GM12872 (cell line): ENCODE data around the gene PRDX5.

Source experiments
- CTCF ChIP-seq: IDR thresholded peaks from 3 replicates; pipeline ENCODE4 v1.5.1; 2011; ENCODE audit warnings: low read depth, mild to moderate bottlenecking, low read length, moderate library complexity; ENCODE audit not compliant: insufficient read depth

PRDX5 gene

DNA sequence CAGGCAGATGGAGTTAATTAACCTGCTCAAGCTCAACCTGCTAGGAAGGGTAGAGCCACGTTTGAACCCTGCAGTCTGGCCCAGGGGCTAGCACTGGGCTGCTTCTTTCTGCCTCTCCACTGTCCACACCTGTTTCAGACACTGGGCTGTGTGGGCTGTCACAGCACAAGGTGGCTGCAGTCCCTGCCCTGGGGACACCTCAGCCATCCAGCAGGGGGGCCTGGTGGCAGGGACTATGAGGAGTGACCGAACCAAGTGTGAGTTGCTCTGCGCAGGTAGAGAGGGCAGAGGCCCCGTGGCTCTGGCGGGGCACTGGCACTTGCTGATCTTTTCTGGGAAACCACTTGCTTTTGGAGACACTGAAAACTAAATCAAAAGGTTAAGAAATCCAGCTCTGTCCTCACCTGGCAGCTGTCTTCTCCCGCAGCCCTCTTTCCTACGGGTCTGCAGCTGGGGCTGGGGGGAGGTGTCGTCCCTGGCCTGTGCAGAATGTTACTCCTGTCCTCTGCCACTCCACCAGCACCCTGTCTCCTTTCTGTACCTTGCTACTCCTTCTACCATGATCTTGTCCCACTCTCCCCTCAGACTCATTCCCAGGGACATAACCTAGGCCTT lies 39.2 kb upstream of the PRDX5 start:
- no peak for TF ChIP-seq CTCF

- no peak for TF ChIP-seq CTCF
These were observed 35.8 kb upstream of the PRDX5 start for GRCh38 chr11:64281957-64282770.

DNA sequence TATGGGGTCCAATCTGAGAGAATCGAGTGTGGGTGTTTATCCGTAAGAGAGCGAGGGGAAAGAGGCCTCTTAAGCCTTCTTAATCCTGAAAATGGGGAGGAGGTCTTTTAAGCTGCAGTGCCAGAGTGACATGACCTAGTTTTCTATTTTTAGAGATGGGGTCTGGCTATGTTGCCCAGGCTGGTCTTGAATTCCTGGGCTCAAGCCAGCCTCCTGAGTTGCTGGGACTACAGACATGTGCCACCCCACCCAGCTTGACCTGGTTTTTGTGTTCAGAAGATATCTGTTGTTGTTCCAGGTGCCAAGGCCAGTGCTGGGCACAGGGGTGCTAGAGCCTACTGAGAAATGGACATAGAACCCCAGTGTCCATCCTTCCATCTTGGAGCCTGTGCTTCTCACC lies 34.8 kb upstream of the PRDX5 start:
- TF ChIP-seq CTCF = no peak

- no peak for TF ChIP-seq CTCF
These were observed 33.6 kb upstream of the PRDX5 start, which contains the start of gene BAD for GRCh38 chr11:64284048-64284961. TSS of gene BAD (minus strand) at chr11:64284665. CDS start at chr11:64284368, 297 bp downstream.

DNA sequence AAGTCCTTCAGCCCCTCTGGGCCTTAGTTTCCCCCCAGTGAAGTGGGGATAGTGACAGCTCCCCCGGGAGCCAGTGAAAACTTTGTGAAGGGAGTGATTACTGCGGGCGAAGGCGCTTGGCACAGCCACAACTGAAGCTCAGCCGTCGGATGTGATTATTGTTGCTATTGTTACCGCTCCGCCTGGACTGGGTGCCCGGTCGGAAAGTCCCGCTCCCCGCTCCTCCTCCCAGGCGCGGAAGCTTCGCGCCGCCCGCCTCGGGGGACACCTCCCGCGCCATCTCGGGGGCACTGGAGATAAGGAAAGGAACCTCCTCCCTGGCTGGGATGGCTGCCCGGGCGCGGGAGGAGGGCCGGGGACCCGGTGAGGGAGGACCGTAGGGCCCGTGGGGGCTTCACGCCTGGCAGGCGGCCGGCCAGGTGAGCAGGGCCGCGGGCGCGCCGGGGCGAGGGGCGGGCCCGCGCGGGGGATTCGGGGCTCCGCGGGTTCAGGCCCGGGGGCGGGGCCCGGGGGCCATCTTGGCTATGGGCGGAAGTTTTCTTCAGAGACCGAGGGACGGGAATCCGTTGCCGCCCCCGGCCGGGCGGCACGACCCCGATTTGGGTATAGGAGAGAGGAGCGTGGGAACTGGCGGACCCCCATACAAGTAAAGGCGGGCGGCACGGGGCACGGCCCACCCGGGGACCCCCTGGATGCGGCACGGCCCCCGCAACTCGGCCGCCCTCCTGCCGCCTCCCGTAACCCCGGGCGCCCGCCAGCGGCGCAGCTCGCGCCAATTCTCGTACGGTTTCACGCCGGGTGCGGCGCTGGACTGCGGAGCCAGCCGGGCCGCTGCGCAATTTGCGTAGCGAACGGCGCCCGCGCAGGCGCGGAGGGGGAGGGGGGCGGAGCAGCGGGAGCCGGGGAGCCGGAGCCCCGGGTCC lies 32.7 kb upstream of the PRDX5 start, which contains the start of gene GPR137:
TSS of gene GPR137 (plus strand) at position 887 of the 923 bp plus-strand sequence. CDS start 677 bp downstream, outside the sequence.
- no peak for TF ChIP-seq CTCF

DNA sequence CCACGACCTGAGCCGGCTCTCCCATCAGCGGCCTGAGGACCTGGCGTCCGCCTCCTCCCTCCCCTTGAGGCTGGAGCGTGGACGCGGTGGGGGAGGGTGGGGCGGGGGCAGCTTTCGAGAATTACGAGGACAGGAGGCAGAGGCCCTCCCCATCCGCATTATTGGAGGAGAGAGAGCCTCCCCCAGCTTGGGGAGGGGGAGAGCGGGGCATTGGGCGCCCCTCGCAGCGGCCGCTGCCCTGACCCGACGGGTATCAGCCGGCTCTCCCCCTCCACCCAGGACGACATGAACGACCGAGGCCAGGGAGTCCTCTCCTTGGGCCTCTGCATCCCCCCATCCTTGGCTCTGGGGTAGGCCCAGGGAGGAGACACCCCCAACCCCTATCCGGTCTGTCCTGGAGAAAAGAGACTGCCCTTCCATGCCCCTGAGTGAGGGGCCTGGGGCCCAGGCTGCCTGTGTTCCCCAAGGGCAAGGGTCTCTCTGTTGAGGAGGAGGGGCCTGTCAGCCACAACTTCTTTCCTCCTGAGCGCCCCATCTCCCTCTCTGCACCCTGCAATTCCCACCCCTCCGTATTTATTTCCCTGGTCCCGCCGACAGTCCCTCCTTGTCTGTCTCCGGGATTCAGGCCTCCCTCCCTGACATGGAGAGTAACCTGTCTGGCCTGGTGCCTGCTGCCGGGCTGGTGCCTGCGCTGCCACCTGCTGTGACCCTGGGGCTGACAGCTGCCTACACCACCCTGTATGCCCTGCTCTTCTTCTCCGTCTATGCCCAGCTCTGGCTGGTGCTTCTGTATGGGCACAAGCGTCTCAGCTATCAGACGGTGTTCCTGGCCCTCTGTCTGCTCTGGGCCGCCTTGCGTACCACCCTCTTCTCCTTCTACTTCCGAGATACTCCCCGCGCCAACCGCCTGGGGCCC lies 31.8 kb upstream of the PRDX5 start:
- peak; percentile 42 for TF ChIP-seq CTCF
